Lung (tissue), 12 donors: Measurements from ENCODE around the gene MRPL49. TPM values are rescaled to one million over a fixed set of nuclear protein-coding genes. Genes with fewer than 3 reads are reported as not detected.

Experiments
- ATAC-seq: fragments of 200-7000 bp; cut with Tn5 transposase; one replicate; pipeline ENCODE4 v1.9.1; 2020; ENCODE audit warnings: moderate number of reproducible peaks; ENCODE audit not compliant: insufficient read depth, low FRiP score
- DNase-seq, 3 donors: peaks; one replicate each; pipeline ENCODE4 v3.0.0-alpha.2; 2013 to 2017
- H3K27ac ChIP-seq, 2 donors: one replicate each; pipeline ENCODE4 v1.5.1; 2013; ENCODE audit warnings: mild to moderate bottlenecking in 2 of 2, moderate library complexity in 2 of 2, control low read depth in 1 of 2, inconsistent platforms in 1 of 2, low read depth in 1 of 2, low read length in 1 of 2
- H3K27me3 ChIP-seq, 3 donors: one replicate each; pipeline ENCODE4 v1.5.1; 2013; ENCODE audit warnings: low read length in 2 of 3; ENCODE audit not compliant: control insufficient read depth in 3 of 3, insufficient read depth in 3 of 3
- H3K36me3 ChIP-seq, 4 donors: one replicate each; pipeline ENCODE4 v1.5.1; 2013; ENCODE audit warnings: low read length in 4 of 4, mild to moderate bottlenecking in 1 of 4, moderate library complexity in 1 of 4; ENCODE audit not compliant: control insufficient read depth in 4 of 4, insufficient read depth in 4 of 4
- H3K4me1 ChIP-seq, 5 donors: one replicate each; pipeline ENCODE4 v1.5.1; 2013; ENCODE audit warnings: low read length in 5 of 5, mild to moderate bottlenecking in 2 of 5, moderate library complexity in 1 of 5; ENCODE audit not compliant: control insufficient read depth in 5 of 5, insufficient read depth in 5 of 5
- H3K4me3 ChIP-seq: one replicate; pipeline ENCODE4 v1.5.1; 2013; ENCODE audit warnings: mild to moderate bottlenecking, control low read depth, moderate library complexity
- H3K9ac ChIP-seq, 2 donors: one replicate each; pipeline ENCODE4 v1.5.1; 2013; ENCODE audit warnings: low read length in 2 of 2, control low read depth in 1 of 2; ENCODE audit not compliant: insufficient read depth in 1 of 2
- H3K9me3 ChIP-seq, 4 donors: one replicate each; pipeline ENCODE4 v1.5.1; 2013; ENCODE audit warnings: low read length in 3 of 4, mild to moderate bottlenecking in 1 of 4, moderate library complexity in 1 of 4; ENCODE audit not compliant: control insufficient read depth in 4 of 4, insufficient read depth in 3 of 4
- CTCF ChIP-seq: IDR thresholded peaks from 2 replicates; pipeline ENCODE4 v1.5.1; 2012; ENCODE audit warnings: mild to moderate bottlenecking; ENCODE audit errors: control extremely low read depth, extremely low read depth
- WGBS, 2 donors: extraction: QIAGEN DNeasy Blood & Tissue Kit; methylation state at CpG; one replicate each; pipeline ENCODE4 v1.1.7; 2013; 5-methylcytosine and 5-hydroxymethylcytosine counted together
- polyA plus RNA-seq, 2 donors: library from polyadenylated mRNA; stranded (reverse); fragments of 200-250 nt; gene quantifications; one replicate each; pipeline ENCODE4 v1.2.1, GENCODE V29; 2013
- total RNA-seq, 2 donors: library from RNA; depleted of rRNA in 1 of 2; stranded (reverse); fragments of >200 nt in 1 of 2; gene quantifications; one replicate each; pipeline ENCODE4 v1.2.1, GENCODE V29; 2014 to 2021
- donor health status: control.
- donor health status: control.
- donor health status: Bipolar disorder and iron deficiency.
- donor health status: healthy.
- donor health status: DM: yes; HTN: yes; CAD: no.

MRPL49 gene
- total and polyA plus RNA-seq, 4 donors, result 26.3 to 57.2 (median 39.9) TPM

- DNase-seq, result peak; percentile 81 to 88 (median 84)
- H3K4me3 ChIP-seq, result no peak overlapping the region
- H3K4me1 ChIP-seq, result peaks cover 0 to 25% (median 9%) of the 10 kb centered on the region in 5 donors
- H3K9me3 ChIP-seq, result no peaks in the 10 kb centered on the region
- H3K9ac ChIP-seq, result no peak overlapping the region
- H3K27me3 ChIP-seq, result peaks cover 0 to 3% (median 0%) of the 10 kb centered on the region in 3 donors
- H3K27ac ChIP-seq, result peak overlapping the region in 1 of 2 donors; percentile 52
- TF ChIP-seq CTCF, result peak; percentile 98
- peak; percentile 48 for ATAC-seq
- peaks cover 4 to 31% (median 8%) of the 10 kb centered on the region in 4 donors for H3K36me3 ChIP-seq
- 11 to 12% methylated on average over 18 of the region's 18 CpGs for WGBS, 2 donors
These were observed 11.7 kb upstream of the MRPL49 start for GRCh38 chr11:65110354-65110861.

- H3K4me3 ChIP-seq, result no peak overlapping the region
- ATAC-seq, result no peak
These were observed 10.9 kb upstream of the MRPL49 start for GRCh38 chr11:65111159-65111743.

GRCh38 chr11:65111744-65112545 is 10.2 kb upstream of the MRPL49 start, which contains the start of gene TM7SF2:
Gene TM7SF2, plus strand, starts transcription at chr11:65111872. Its CDS starts 144 bp downstream, at chr11:65112016.
- 1% methylated on average over 57 to 64 of the region's 64 CpGs for WGBS, 2 donors
- no peak within 1 kb of the TSS for H3K9ac ChIP-seq

More at GRCh38 chr11:65111159-65111743, 10.9 kb upstream of the MRPL49 start:
- WGBS, 2 donors, result 62 to 68% methylated on average over 31 of the region's 31 CpGs
- peaks cover 0 to 3% (median 0%) of the 10 kb centered on the region in 3 donors for H3K27me3 ChIP-seq
- no peak for TF ChIP-seq CTCF
- DNase-seq, result no peak
- H3K36me3 ChIP-seq, result peaks cover 8 to 27% (median 10%) of the 10 kb centered on the region in 4 donors
- peaks cover 0 to 29% (median 9%) of the 10 kb centered on the region in 5 donors for H3K4me1 ChIP-seq
- no peak overlapping the region for H3K9ac ChIP-seq
- H3K27ac ChIP-seq, result peak overlapping the region in 1 of 2 donors; percentile 52
- no peaks in the 10 kb centered on the region for H3K9me3 ChIP-seq

More at GRCh38 chr11:65111744-65112545, 10.2 kb upstream of the MRPL49 start, which contains the start of gene TM7SF2:
- TF ChIP-seq CTCF, result no peak
- DNase-seq, result peak; percentile 85 to 91 (median 89)
- no peaks in the 10 kb centered on the region for H3K9me3 ChIP-seq
- H3K27me3 ChIP-seq, result peaks cover 0 to 3% (median 0%) of the 10 kb centered on the region in 3 donors
- ATAC-seq, result peak; percentile 85
- peaks cover 8 to 27% (median 10%) of the 10 kb centered on the region in 4 donors for H3K36me3 ChIP-seq
- peak within 1 kb of the TSS; percentile 36 for H3K4me3 ChIP-seq
- H3K4me1 ChIP-seq, result peaks cover 0 to 36% (median 9%) of the 10 kb centered on the region in 5 donors
- peak within 1 kb of the TSS; percentile 55 to 77 for H3K27ac ChIP-seq
